ENCODE results near the gene MRS2.
"Not testable (repeated sequence)": the region's sequence is repeated elsewhere in the genome, so short reads cannot be mapped to it uniquely, and the experiment has no call there.

Gene MRS2

DNA sequence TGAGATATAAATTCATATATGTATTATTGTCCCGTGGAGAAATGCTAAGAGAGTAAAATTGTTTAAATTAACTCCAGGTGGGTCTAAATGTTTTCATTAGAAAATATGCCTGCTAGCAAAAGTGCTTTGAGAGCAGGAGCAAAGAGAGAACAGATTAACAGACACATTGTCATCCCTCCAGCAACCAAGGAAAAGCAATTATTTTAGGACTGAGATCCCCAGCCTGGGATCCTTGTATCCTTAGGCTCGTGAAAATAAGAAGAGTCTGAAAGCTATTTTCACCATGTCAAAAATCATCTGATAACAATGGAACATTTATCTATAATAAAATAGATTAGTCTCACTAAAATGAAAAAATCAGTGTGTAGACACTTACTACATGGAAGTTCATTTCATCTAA, 11.5 kb upstream of the MRS2 start:
- DNase-seq (ENCODE audit: low read depth), result no peak

DNA sequence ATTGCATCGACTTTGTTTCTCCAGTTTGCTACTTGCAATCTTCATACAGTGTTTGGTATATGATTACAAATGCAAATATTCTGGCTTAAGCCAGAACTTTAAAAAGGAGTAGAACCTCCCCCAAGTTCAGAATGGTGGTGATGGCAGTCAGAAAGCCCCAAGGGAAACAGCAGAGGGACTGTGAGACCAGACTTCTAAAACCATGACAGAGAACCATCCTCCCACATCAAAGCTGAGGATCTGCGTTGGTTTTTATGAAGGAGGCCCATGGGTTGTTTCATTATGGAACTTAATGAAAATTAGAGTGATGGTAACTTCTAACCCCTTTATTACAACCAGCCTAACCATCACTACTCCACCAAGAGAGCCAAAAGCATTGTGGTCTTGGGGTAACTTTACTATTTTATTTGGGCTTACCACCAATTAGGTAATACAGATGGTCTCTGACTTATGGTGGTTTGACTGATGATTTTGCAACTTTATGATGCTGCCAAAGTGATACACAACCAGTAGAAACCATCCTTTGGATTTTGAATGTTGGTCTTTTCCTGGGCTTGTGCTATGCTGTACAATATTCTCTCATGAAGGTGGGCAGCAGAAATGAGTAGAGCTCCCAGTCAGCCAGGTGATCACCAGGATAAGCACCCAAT, 10.9 kb upstream of the MRS2 start:
- DNase-seq (ENCODE audit: low read depth), result no peak

DNA sequence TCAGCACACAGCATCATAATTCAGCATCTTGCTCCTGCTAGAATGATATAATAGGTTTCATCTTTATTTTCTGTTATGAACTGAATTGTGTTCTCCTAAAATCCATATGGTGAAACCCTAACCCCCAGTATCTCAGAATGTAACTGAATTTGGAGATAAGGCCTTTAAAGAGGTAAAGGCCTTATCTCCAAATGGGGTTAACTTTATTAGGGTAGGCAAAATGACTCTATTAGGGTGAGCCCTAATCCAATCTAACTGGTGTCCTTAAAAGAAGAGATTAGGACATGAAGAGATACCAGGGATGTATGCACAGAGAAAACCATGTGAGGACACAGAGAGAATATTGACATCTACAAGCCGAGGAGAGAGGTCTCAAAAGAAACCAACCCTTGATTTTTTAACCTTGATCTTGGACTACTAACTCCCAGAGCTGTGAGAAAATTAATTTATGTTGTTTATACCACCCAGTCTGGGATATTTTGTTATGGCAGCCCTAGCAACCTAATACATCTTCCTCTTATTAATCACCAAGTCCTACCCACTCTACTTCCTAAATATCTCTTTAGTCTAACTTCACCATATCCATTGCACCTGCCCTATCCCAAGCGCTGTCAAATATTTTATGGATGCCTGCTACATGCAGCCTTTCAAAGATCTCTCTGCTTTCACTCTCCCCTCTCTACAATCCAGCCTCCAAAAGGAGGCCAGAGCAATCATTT, 8.5 kb upstream of the MRS2 start:
- no peak for DNase-seq (ENCODE audit: low read depth)

DNA sequence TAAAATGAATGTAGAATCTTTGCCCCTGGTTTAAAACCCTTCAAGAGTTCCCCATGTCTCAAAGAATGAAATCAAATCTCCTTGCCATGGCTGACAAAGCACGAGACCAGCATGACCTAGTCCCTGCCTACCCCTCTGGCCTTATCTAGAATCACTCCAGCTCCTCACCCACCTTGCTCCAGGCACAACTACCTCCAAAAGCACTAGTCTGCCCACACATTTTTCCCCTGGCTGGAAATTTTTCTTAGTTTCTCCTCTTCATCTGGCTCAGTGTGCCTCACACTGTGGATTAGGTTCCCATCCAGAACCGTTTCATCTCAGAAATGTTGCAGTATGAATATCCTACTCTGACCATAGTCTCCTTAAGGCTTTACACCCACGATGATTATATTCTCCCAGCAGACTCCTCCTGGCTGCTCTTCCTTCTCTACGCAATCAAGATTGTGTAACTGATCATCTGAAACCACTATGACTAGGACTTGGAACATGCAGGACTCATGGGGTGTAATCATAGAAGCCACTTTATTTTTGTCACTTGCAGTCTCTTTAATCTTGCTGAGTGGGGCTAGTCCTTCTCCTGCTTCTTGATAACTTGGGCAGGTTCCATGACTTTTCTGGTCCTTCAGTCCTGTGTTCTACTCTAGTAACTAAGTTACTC, 7.8 kb upstream of the MRS2 start:
- DNase-seq (ENCODE audit: low read depth), result no peak

DNA sequence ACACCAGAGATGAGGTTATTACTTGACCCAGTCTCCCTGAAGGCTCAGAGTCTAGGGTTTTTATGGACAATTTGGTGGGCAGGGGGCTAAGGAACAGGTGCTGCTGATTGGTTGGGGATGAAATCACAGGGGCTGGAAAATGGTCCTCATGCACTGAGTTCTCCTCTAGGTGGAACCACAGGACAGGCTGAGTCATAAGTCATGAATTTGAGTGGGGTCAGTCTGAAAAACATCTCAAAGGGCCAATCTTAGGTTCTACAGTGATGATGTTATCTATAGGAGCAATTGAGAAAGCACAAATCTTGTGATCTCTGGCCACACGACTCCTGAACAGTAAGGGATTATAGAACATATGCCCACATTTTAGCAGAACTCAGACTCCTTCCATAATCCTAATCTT, 5.9 kb upstream of the MRS2 start:
- DNase-seq (ENCODE audit: low read depth), result no peak

DNA sequence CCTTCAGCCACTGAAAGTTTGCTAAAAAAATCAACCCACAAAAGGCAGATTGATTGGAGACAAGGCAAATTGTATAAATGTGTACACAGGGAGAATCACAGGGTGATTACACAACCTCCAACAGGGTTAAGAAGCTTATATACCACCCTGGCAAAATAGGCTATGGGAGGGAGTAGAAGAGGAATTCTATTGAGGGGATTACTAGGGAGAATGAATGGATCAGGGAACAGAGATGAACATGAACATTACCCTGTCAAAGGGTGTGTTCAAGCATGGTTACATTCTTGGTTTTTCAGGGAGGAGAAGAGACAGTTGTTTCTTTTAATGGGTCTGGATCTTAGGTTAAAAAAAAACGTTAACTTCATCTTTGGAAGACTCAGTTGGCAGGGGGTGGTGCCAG, 5.1 kb upstream of the MRS2 start:
- no peak for DNase-seq (ENCODE audit: low read depth)

DNA sequence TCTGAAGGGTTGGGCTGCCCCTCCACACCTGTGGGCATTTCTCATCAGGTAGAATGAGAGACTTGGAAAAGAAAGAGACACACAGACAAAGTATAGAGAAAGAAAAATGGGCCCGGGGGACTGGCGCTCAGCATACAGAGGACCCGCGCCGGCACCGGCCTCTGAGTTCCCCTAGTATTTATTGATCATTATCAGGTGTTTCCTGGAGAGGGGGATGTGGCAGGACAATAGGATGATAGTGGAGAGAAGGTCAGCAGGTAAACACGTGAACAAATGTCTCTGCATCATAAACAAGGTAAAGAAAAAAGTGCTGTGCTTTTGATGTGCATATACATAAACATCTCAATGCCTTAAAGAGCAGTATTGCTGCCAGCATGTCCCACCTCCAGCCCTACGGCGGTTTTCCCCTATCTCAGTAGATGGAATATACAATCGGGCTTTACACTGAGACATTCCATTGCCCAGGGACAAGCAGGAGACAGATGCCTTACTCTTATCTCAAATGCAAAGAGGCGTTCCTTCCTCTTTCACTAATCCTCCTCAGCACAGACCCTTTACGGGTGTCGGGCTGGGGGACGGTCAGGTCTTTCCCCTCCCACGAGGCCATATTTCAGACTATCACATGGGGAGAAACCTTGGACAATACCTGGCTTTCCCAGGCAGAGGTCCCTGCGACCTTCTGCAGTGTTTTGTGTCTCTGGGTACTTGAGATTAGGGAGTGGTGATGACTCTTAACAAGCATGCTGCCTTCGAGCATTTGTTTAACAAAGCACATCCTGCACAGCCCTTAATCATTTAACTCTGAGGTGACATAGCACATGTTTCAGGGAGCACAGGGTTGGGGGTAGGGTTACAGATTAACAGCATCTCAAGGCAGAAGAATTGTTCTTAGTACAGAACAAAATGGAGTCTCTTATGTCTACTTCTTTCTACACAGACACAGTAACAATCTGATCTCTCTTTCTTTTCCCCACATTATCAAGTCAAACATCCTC, 2.4 kb upstream of the MRS2 start:
- DNase-seq (ENCODE audit: low read depth), result not testable (repeated sequence)

DNA sequence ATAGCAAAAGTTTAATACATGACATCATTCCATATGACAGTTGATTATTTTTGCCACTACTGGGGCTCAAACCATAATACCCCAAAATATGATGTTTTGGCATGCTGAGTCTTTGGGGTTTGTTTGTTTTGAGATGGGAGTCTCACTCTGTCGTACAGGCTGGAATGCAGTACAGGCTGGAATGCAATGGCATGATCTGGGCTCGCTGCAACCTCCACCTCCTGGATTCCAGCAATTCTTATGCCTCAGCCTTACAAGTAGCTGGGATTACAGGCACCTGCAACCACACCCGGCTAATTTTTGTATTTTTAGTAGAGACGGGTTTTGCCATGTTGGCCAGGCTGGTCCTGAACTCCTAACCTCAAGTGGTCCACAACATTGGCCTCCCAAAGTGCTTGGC, 1.3 kb upstream of the MRS2 start:
- no peak for DNase-seq (ENCODE audit: low read depth)

DNA sequence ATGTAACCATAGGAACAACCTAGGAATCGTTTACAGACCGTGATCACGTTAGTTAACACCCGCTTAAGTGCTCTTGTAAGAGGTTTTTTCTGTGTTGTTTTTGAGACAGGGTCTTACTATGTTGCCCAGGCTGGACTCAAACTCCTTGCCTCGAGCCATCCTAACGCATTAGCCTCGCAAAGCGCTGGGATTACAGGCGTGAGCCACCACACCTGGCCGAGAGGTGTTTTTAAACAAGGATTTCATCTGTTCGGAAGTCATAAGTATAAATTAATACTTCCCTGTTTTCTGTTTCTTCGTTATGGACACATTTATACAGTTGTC, 727 bp downstream of the MRS2 start:
- DNase-seq (ENCODE audit: low read depth), result no peak

DNA sequence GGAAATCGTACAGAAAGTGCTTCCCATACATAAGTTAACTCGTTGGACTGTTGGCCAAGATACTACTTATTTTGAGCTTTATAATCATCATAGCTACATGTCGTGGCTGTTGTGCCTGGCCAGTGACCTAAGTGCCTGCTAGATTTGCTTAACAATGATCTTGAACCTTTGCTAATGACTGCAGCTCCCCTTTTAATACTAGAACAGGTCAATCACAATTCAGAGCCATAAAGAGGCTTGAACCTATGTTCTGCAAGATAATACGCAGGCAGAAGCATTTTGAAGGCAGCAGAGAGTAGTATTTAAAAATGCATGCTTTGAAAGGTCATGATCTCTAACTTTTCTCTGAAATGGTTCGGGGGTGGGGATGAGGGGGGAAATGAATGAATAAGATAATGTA, 2.5 kb downstream of the MRS2 start:
- DNase-seq (ENCODE audit: low read depth), result no peak

DNA sequence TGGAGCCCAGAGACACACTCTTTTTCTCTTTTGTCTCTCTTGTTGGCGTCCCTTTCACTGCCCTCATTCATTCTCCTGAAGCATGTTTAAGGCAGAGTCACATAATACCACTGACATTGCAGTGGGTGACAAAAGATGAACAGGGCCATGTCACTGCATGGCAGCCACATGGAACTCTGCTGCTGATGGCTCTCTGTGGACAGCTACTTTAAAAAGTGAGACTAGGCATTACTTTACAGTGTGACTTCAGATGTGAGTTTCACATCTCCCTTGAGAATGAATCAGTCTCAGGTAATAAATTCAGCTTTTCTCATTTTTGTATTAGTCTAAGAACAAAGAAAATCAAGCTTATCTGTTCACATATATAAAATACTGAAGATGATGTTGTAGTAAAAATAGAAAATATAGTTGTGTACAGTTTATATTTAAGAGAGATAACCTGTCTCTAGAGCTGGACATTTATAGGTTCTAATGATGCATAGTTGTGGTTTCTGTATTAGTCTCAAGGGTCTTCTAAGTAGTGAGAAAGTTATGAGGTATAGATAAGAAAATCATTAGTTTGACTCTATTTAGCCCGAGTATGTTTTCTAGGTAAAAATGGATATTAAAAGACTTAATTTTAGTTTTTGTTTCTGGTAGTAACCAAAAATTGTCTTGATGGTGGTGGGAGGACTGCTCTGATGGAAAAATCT, 6.1 kb downstream of the MRS2 start:
- DNase-seq (ENCODE audit: low read depth), result no peak

DNA sequence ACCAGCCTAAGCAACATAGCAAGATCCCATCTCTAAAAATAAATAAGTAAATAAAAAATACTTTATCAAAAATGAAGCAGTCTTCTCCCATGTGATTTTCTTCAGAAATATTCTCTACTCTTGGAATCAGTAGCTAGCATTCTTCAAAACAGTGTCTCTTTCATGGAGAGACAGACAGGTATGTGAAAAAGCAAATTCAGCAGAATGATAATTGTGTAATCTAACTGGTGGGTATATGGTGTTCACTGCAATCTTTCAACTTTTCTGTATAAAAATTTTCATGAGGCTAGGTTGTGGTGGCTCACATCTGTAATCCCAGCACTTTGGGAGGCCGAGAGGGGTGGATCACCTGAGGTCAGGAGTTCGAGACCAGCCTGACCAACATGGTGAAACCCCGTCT, 7.9 kb downstream of the MRS2 start:
- no peak for DNase-seq (ENCODE audit: low read depth)

DNA sequence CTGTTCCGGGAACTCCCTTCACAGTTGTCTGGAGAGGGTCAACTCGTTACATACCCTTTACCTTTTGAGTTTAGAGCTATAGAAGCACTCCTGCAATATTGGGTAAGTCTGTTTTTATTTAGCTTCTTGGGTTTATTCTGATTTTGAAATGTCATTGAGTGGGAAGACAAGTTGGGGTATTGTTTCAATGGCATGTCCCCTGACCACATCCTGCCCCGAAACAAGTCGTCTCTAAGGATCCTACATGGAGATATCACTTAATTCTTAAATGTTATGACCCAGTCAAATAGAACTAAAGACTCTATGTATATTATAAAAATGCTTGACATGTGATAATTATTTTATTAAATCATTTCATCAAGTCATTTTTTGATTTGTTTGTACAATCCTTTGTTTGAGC, 9.6 kb downstream of the MRS2 start:
- no peak for DNase-seq (ENCODE audit: low read depth)

DNA sequence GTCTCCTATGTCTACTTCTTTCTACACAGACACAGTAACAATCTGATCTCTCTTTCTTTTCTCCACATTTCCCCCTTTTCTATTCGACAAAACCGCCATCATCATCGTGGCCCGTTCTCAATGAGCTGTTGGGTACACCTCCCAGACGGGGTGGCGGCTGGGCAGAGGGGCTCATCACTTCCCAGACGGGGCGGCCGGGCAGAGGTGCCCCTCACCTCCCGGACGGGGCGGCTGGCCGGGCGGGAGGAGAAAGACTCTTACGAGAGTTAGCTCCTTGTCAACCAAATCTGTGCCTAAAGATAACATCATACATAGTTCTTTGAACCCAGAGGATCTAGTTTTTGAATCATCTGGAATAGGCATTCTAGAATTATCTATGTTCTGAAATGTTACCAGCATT, 11.8 kb downstream of the MRS2 start:
- not testable (repeated sequence) for DNase-seq (ENCODE audit: low read depth)

DNA sequence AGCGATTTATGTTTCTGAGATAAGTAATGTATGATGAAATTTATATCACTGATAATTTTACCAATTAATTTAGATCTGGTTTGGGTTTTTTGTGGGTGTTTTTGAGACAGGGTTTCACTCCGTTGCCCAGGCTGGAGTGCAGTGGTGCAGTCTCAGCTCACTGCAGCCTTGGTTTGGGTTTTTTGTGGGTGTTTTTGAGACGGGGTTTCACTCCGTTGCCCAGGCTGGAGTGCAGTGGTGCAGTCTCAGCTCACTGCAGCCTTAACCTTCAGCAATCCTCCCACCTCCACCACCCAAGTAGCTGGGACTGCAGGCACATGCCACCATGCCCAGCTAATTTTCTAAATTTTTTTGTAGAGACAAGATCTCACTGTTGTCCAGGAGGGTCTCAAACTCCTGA, 13.0 kb downstream of the MRS2 start:
- no peak for DNase-seq (ENCODE audit: low read depth)

DNA sequence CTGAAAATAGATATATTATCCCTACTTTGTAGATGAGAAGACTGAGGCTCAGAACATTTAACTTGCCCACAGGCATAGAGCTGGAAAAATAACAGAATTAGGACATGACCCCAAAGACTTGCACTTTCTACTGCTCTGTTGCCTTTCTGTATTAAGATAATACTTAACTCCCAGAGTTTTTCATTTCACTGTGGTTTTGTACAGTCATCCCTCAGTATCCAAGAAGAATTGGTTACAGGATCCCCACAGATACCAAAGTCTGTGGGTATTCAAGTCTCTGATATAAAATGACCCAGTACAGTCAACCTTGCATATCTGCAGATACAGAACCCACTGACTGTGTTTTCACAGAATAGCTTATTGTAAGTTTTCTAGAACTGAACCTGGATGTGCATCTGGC, 16.8 kb downstream of the MRS2 start:
- no peak for DNase-seq (ENCODE audit: low read depth)

DNA sequence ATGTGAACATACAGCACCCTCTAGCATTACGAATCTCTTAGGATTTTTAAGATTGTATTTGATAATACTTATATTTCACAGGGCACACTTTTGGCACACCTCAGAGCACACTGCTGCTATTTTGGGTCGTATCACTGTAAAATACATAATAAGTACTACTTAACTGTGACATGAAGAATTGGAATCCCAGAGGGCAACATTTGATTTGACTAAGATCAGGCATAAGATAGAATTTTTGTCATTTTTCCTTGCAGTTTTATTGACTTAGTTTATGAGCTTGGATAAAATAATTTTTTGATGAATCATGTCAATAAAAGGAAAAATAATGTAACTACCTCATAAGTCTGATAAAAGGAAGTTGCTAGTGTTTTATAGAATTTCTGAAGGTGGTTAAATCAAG, 22.4 kb downstream of the MRS2 start:
- DNase-seq (ENCODE audit: low read depth), result no peak

DNA sequence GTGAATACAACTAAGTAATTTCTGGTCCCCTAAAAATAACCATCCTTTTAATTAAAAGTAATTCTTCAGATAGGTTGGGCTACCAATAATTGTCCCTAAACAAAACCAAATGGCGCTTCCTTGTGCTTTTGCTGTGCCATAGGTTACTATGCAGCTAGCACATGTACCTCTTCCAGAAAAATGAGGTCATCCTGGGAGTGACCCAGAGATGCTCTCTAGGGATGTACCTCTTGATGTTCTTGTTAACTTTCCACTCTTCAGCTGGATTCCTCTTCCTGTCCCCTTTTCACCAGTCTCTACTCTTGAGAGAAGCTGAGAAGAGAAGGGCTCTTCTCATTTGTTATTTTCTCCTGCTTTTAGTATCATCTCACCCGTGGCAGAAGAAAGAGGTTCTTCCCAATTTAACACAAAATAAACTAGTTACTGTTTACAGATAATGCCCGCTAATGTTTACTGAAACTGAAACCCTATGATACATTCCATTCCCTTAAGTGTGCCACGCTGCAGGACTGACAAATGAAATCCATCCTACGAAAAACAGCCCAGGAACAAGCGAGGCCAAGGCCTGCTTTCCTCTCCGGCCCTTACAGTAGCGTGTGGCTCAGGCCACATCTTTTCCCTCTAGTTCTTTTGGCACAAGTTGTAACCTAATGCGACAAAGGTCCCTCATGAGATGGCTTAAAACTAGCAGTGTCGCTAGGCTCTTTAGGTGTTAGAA, 24.2 kb downstream of the MRS2 start:
- no peak for DNase-seq (ENCODE audit: low read depth)

DNA sequence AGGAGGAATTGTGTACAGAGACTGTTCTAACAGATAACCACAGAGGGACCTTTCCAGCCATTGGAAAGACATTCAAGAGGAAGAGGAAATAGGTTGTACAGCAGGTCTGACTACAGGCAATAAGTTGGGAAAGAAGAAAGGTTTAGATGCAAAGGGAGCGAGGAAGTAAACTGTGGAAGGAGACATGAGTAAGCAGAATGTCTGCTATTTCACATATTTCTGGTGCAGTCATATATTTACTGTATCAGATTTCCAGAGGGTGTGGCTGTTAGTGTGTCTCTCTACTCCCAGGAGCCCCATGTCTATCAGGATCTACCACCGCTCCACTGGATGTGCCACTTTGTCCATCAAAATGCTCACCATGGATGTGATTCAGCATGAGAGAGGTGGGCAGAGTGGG, 25.9 kb downstream of the MRS2 start:
- no peak for DNase-seq (ENCODE audit: low read depth)

DNA sequence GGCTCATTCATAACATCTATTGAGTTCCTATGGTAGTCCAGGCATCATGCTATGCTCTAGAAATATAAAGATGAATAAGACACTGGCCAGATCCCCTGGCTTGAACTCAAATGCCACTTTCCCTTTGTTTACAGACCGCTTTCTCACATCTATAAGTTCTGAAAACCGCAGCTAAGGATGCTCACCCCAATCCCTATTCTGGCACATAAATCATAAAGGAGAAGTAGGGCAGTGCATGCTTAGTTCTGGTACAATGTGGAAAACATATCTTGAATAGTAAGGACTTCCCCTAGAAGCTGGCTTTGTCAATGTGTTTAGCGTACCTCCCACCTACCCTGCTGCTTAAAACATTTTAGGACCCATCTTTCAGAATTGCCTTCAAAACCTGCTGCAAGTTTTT, 26.4 kb downstream of the MRS2 start:
- no peak for DNase-seq (ENCODE audit: low read depth)

DNA sequence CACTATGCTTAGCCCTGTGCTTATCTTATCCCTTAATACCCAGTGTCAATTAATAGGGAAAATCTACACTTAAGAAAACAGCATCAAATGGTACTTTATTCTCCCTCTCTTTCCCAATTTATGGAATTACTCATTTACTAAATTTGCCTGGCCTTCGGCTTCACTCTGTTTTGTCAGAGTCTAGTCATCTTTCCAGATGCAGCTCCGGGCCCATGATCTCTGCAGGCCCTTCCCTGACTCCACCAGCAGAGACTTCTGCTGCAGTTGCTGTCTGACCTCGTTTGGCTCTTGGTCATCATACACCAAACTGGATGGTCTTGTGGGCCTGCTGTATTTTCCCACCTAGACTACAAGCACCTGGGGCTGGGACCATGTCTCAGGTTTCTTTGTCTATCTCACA, 27.4 kb downstream of the MRS2 start:
- DNase-seq (ENCODE audit: low read depth), result no peak

Measured in CMK (cell line).